ENCODE results near the gene MYRFL. TPM values are rescaled to one million over a fixed set of nuclear protein-coding genes. Genes with fewer than 3 reads are reported as not detected.

The MYRFL gene
- total RNA-seq, 4 donors from 2014 or later, result not detected

DNA sequence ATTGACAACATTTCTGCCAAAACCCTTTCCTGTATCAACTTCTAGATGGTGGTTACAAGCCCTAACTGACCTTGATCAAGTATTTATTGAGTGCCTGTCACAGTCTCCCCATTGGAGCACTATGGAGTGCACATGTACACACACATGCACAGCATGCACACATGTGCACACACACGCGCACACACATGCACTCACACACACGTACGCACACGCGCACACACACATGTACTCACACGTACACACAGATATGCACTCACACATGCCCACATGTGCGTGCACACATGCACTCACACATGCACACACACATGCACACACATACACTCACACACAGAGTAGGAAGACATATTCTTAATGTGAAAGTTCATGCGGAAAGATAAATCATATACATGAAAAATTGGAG is 43.7 kb downstream of the MYRFL start:
- ATAC-seq (ENCODE audit: low FRiP score) (no peak), DNase-seq (ENCODE audit: low spot score) (no peak)
- TF ChIP-seq, protein P1, sequence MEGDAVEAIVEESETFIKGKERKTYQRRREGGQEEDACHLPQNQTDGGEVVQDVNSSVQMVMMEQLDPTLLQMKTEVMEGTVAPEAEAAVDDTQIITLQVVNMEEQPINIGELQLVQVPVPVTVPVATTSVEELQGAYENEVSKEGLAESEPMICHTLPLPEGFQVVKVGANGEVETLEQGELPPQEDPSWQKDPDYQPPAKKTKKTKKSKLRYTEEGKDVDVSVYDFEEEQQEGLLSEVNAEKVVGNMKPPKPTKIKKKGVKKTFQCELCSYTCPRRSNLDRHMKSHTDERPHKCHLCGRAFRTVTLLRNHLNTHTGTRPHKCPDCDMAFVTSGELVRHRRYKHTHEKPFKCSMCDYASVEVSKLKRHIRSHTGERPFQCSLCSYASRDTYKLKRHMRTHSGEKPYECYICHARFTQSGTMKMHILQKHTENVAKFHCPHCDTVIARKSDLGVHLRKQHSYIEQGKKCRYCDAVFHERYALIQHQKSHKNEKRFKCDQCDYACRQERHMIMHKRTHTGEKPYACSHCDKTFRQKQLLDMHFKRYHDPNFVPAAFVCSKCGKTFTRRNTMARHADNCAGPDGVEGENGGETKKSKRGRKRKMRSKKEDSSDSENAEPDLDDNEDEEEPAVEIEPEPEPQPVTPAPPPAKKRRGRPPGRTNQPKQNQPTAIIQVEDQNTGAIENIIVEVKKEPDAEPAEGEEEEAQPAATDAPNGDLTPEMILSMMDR (IDR thresholded peaks at IDR 0.05), result no peak

DNA sequence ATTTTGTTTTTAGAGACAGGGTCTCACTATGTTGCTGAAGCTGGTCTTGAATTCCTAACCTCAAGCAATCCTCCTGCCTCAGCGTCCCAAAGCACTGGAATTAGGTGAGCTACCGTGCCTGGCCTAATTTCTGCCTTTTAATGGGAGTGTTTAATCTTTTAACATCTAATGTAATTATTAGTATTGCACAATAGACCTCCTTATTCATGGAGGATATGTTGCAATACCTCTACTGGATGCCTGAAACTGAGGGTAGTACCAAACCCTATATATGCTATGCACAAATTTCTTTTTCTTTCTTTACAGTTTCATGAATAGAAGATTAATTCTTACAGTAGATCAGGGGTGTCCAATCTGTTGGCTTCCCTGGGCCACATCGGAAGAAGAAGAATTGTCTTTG is 47.8 kb downstream of the MYRFL start:
- ATAC-seq (ENCODE audit: low FRiP score) (no peak), DNase-seq (ENCODE audit: low spot score) (no peak)
- TF ChIP-seq, protein P1 (IDR thresholded peaks at IDR 0.05), result no peak

GRCh38 chr12:69873429-69873828 is 48.4 kb downstream of the MYRFL start:
- no peak for ATAC-seq (ENCODE audit: low FRiP score)
- DNase-seq (ENCODE audit: low spot score), result no peak
- TF ChIP-seq, protein P1 (IDR thresholded peaks at IDR 0.05), result no peak

- no peak for DNase-seq (ENCODE audit: low spot score)
- no peak for ATAC-seq (ENCODE audit: low FRiP score)
- TF ChIP-seq, protein P1 (IDR thresholded peaks at IDR 0.05), result no peak
These were observed 49.6 kb downstream of the MYRFL start for GRCh38 chr12:69874606-69875005.

DNA sequence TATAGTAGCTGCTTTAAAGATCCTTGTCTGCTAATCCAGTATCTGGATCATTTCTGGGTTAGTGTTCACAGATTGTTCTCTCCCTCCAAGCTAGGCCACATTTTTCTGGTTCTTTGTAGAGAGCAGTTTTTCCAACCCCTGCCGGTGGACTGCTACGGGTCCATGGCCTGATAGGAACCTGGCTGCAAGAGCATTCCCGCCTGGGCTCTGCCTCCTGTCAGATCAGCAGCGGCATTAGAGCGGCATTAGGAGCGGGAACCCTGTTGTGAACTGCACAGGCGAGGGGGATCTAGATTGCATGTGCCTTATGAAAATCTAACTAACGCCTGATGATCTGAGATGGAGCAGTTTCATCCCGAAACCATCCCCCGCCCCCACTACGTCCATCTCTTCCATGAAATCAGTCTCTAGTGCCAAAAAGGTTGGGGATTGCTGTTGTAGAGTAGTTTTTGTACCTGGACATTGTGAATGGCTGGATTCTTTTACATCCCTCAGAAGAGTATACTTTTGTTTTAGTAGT is 50.4 kb downstream of the MYRFL start:
- ATAC-seq (ENCODE audit: low FRiP score) (no peak), DNase-seq (ENCODE audit: low spot score) (no peak)
- TF ChIP-seq, protein P1 (IDR thresholded peaks at IDR 0.05), result no peak

DNA sequence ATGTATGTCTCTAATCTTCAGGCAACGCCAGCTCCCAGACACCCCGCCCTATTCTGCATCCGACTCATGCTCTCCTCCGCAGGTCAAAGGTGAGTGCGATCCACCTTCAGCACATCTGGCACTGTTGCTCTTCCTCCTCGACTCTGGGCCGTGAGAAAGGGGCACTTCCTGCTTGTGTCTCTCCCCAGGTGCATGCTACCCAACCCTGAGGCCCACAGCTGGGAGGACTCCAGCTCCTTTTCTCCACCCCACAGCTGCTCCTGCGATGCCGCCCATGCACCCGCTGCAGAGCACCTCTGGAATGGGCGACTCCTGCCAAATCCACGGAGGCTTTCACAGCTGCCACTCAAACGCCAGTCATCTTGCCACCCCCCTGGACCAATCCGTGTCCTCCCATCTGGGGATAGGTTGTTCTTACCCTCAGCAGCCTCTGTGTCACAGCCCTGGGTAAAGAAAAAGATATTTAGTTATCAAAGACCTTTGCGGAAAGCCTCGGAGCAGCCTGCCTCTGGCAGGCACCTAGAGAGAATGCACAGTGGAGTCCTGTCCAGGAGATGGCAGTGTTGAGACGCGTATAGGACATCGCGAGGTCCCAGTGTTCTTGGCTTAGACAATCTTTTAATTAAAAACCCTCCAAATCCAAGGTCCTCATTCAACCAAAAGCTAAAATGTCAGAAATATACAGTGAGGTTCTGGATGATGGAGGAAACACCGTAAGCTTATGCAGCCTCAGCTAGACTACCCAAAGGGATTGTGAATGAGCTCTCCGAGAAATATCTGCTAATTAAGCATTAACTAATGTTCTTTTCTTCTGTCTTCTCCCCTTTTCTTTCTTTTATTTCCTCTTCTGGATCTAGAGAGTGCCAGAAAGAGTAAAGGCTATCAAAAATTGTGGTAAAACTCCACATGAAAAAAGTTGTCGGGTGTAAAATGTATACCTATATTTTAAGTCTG is 54.3 kb downstream of the MYRFL start:
- DNase-seq (ENCODE audit: low spot score) (peak; percentile 64), ATAC-seq (ENCODE audit: low FRiP score) (peak; percentile 79)
- TF ChIP-seq, protein P1 (IDR thresholded peaks at IDR 0.05), result peak in 2 of 3 donors; percentile 40 to 43

Measured in omental fat pad (tissue), 4 donors.